HG03060 (cell line): ENCODE results near the gene PPIP5K2.
A peak's percentile ranks its signal among the peaks of the same experiment; 100 is the strongest.
"Not testable (repeated sequence)": the region's sequence is repeated elsewhere in the genome, so short reads cannot be mapped to it uniquely, and the experiment has no call there.

ENCODE experiments used
- ATAC-seq: cut with Tn5 transposase; IDR thresholded peaks from one replicate; pipeline ENCODE4 v1.9.1; 2021; ENCODE audit warnings: low read depth, moderate number of reproducible peaks; ENCODE audit not compliant: unreplicated experiment

PPIP5K2 gene

DNA sequence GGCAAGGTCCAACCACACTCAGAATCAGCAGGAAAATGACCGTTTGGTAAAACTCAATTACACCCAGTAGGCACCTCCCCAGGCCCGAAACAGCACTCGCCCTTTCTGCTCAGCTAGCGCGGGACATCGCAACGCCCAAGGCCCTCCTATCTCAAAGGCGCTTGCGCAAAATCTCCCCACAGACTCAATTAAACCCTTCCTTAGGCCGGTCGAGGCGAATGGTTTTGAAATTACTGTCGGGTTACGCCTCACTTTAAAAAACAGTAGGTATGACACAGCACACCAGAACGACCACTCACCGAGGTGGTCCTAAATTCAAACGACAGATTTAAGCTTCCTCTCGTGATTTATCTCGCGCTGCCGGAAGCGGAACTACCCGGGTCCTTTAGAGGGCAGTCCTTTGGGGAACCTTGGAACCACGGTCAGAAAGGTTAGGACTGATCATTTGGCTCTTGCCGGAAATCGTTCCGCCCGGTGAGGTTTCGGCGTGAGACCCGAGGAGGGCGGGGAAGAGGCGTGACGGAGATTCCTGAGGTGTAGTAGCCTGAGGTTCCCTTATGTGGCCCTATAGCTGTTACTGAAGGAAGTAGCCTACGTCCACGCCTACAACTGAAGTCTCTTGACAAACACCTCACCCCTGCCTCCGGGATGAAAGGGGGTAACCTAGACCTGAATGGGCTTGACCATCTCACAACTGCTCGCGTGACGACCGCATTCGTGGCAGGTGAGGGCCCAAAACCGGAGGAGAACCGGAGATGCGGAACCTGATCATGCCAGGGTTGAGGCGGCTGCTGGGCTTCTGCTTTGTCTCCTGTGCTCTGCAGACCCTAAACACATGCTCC is at the start of gene PPIP5K2, which contains the start of gene GIN1:
PPIP5K2 (plus strand) TSS at position 537 of the 842 bp plus-strand sequence. CDS start 9,289 bp downstream, outside the sequence.
GIN1 (minus strand) TSS at position 374 of the 842 bp plus-strand sequence. CDS start 11,431 bp downstream, outside the sequence.
- peak; percentile 92 for ATAC-seq

DNA sequence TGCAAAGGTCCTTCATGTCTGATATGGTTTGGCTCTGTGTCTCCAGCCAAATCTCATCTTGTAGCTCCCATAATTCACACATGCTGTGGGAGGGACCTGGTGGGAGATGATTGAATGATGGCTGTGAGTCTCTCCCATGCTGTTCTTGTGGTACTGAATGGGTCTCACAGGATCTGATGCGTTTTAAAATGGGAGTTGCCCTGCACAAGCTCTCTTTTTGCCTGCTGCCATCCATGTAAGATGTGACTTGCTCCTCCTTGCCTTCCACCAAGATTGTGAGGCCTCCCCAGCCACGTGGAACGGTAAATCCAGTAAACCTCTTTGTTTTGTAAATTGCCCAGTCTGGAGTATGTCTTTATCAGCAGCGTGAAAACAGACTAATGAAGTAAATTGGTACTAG is 46.6 kb upstream of the PPIP5K2 start:
- ATAC-seq: not testable (repeated sequence)

DNA sequence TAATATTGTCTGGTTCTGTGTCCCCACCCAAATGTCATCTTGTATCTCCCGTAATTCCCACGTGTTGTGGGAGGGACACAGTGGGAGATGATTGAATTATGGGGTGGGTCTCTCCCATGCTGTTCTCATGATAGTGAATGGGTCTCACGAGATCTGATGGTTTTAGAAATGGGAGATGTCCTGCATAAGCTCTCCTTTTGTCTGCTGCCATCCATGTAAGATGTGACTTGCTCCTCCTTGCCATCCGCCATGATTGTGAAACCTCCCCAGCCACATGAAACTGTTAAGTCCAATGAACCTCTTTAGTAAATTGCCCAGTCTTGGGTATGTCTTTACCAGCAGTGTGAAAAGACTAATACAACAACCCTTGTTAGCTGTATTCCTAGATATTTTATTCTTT is 44.7 kb upstream of the PPIP5K2 start:
- no peak for ATAC-seq

DNA sequence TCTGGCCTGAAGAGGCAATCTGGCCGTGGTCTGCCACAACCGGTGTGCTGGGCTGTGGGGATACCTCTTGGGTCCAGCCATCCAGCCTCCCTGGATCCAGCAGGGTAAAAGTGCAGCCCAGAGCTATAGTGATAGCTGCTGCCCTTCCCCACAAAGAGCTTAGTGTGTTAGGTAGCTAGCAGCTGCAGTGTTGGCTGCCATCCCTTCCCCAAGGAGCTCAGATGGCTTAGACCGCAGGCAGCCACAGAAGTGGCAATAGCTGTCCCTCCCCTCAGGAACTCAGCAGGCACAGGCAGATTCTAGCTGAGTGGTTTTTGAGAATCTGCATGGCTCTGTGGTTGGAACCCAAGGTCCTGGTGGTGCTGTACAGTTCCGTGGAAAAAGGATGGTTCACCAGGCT is 40.3 kb upstream of the PPIP5K2 start:
- no peak for ATAC-seq

DNA sequence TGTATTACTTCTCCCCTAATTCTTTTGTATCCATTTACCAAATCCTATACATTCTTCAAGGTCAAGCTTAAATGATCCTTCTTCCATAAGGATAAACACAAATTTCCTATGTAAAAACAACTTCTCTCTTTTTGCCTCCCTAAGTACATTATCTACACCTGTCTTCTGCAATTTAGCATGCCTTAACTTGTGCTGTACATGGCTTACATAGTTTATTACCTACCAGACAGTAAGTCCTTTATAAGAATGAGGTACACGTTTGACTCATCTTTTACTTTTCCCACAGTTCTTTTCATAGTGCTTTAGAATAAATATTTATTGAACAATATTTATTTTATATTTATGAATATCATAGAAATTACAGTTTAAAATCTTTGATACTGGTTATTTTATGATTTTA is 33.6 kb upstream of the PPIP5K2 start:
- no peak for ATAC-seq

DNA sequence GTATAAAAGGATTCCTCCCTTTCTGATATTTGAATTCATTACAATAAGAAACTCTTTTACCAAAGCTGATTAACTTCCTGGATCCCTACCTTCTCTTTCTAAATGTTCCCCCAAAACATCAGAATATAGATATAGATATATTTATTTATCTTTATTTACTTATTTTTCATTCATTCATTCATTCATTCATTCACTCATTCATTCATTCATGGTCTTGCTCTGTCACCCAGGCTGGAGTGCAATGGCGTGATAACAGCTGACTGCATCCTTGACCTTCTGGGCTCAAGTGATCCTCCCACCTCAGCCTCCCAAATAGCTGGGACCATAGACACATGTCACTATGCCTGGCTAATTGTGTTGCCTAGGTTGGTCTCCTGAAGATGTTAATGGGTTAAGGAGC is 30.8 kb upstream of the PPIP5K2 start:
- ATAC-seq: no peak

DNA sequence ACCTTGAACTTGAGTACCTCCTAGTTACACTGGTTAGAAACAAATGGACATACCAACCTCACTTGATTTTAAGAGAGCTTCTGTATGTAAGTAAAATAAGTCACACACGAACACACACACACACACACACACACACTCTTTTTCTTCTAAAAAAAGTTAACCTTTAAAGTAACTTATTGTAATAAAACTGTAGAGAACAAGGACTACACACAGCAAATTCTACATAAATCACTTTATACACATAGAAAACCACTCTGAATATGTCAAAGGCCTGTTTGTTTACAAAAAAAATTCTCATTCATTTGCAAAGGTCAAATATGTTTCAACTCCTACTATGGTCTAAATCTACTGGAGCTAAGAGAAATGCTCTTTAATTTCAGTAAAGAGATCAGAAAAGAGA is 29.3 kb upstream of the PPIP5K2 start:
- no peak for ATAC-seq

DNA sequence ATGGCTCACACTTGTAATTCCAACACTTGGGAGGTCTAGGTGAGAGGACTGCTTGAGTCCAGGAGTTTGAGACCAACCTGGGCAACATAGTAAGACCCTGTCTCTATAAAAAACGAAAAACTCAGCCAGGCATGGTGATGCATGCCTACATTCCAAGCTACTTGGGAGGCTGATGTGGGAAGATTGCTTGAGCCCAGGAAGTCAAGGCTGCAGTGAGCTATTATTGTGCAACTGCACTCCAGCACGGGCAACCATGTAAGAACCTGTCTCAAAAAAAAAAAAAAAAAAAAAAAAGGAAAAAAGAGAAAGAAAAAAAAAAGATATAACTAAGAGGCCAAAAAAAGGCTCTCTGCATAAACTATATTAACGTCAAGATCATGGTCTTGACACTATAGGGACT is 27.4 kb upstream of the PPIP5K2 start:
- no peak for ATAC-seq

DNA sequence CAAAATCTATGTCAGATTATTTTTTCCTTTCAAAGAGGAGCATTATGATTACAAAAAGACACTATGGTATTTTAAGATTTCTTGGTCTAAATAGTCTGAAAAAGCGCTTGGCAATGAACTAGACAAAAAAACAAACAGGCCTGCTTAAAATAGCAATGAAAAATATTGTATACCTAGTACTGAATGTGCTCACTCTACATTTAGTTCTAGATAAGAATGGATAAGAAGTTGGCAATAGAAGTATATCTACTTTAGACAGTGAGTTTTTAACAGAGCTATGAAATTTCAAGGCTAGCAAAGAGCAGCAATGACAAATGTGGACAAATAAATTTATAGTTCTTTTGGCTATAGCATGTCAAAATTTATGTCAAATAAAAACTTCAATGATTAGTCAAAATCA is 26.4 kb upstream of the PPIP5K2 start:
- ATAC-seq: no peak

DNA sequence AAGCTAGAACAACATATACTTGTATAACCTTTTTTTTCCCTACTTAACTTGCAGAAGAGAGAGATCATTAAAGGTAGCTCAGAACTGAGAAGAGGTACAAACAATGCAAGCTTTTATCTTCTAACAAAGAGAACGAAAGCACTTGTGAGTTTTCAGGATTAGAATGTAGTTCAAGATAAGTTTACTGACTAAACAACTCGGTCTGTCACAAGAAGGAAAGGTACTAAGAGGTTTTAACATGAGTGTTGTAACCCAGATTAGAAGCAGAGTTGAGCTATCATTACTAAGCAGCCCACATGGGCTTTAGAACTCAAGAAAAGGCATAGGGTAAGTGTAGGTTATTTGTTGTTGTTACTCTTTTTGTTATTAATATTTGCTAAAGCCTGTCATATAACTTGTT is 25.4 kb upstream of the PPIP5K2 start:
- no peak for ATAC-seq

DNA sequence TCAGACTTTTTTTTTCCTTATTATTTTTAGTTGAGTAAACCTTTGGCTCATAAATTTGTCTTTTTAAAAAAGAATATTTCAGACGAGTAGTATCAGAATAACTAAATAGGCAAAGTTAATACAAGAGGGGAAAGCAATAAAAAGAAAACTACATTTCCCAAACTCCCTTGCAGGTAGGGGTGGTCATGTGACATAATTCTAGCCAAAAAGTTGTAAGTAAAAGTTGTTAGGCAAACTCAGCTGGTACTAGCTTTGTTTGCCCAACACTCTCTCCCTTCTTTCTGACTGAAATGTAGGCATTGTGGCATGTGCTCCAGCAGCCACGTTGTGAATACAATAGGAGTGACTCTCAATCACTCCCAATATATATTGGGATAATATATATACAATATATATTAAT is 21.1 kb upstream of the PPIP5K2 start:
- ATAC-seq: no peak

DNA sequence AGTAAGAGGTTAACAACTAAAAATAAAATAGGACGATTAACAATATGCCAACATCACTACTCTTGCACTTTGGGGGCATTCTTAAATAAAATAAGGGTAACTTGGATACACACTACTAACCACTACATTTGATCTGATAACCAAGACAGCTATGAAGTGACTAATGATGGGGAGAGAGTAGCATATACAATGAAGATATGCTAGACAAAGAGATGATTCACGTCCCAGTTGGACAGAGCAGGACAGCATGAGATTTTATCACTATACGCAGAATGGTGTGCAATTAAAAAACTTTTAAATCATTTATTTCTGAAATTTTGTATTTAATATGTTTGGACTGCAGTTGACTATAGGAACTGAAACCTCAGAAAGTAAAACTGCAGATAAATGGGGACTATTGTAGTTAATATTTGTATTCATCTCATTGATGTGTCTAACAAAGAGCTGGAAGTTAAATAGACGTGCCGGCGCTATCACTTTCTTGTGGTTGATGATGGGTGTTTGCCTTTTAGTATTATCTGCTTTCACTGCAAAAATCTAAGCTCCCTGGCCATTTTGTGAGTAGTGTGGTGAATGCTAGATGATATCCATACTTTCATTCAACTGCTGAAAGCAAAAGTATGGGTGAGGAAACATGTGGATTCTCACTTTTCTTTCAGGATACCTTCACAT is 18.9 kb upstream of the PPIP5K2 start:
- ATAC-seq: no peak

DNA sequence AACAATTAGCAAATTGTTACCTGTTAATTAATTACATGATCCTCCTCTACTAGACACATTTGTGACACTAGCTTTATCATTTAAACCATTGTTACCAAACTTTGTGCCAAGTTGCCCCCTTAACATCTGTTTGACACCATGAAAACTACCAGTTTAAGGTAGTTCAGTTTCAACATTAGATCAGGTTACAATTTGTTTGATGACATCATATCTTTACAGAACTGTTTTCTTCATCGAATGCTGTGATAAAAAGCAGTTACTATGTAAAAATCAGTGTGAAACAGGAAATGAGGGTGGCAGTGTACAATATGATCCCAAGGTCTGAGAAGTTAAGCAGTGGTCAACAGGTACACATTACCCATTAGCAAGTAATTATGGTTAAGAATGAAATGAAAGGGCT is 17.9 kb upstream of the PPIP5K2 start:
- no peak for ATAC-seq

DNA sequence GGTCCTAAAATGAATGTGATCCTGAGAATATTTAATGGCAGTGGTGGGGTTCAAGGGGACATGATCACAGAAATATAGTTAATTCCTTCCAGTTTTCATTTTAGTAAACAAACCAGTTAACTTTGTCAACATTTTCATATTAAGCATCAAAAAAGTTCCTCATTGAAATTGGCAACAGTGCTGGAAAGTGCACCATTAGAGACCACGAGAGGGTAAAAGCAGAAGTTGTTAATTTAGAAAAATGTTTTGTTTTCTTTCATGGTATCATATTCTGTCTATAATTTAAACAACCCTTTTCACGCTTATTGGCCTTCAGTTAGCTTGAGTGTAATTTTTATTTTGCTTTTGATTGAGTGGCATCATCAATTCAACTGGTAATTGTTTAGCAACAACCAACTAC is 12.0 kb upstream of the PPIP5K2 start:
- no peak for ATAC-seq

DNA sequence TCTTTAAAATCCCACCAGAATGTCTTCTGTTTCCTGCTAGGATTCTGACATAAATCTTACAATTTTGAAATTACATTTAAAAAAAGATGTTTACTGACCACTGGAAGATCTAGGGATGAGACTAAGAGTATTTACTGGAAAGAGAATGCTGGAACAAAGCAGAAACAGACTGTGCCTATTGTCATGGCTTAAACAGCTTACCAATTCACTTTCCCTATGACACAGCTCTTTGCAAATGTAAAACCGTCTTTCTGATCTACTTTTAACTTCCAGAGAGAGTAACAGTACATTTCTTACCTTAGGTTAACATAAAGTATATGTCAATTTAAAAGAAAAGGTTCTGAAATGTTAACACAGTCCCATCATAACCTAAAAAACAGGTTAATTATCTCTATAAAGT is 10.8 kb upstream of the PPIP5K2 start:
- no peak for ATAC-seq

DNA sequence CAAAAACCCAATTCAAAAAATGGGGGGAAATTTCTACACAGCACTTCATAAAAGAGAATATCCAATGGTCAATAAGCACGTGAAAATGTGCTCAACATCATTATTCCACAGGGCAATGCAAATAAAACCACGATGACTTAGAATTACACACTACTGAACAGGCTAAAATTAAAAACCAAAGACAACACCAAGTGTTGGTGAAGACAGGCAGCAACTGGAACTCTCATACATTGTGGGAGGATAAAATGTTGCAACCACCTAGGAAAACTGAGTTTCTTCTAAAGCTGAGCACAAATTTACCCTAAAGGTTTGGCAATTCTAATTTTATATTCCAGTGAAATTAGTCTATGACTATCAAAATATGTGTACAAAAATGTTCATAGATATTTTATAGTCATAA is 9.7 kb upstream of the PPIP5K2 start:
- no peak for ATAC-seq

DNA sequence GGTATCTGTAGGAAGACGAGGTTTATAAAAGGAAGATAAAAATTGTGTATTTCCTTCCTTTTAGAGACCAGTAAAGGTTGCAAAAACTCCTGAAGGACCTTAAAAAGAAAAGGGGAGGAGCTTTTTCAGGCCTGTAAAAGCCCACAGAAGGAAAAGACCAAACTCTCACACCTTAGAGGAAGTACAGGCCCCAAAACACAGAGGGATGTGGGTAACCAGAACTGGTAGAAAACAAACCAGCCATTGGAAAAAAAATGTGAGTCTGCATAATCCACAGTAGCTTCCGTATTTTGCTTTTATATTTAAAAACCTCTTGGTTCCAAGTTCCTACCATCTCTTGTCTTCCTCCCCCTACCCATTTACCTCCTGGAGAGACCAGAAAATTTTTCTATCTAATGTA is 8.6 kb upstream of the PPIP5K2 start:
- no peak for ATAC-seq

DNA sequence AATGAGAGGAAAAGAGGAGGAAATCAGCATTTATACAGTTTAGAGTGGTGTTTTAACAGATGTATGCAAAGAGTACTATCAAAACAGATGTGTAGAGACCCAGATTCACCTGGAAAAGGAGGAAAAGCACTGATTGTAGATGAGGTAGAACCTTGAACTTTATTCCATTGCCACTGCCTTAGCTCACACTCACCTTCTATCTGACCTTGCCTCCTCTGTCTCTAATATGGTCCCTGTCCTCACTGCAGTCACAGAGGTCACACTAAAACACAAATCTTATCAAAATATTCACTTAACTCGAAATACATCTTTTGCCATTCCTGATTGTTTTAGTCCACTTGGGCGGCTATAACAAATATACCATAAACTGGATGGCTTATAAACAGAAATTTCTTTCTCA is 7.2 kb upstream of the PPIP5K2 start:
- ATAC-seq: no peak

DNA sequence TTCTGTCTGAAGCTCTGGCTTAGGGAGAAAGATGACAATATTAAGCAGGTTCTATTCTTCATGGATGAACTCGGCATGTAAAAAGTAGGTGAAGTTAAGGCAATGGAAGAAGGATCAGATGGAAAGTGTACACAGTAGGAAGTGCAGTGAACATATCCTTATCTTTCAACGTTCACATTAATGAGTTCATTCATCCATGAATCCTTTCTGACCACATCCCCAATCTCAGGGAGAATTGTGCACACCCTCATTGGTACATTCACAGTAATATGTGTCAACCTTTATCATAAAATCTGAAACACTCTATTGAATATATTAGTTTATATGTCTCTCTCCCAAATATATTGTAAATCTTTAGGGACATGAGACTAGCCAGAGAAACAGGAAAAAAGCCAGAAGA is 5.7 kb upstream of the PPIP5K2 start:
- no peak for ATAC-seq

DNA sequence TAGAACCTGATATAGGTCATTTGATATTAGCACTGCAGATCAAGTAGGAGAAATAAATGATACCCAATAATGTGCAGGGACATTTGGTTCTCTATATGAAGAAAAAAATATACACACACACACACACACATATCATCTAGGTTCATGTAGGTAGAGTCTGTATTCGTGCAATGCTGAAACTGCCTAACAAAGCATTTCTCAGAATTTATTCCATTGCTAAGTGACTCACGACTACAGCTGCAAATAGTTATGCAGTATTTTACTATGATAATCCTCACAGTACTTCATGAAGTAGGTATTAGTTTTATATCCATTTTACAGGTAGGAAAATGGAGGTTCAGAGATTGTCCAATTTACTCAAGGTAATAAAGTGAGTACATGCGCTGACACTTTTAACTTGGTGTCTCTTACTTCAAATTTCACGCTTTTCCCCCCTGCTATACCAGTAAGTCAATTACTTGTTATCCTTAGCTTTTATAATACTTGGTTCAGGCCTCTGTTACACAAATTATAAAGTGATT is 2.6 kb upstream of the PPIP5K2 start:
- no peak for ATAC-seq

DNA sequence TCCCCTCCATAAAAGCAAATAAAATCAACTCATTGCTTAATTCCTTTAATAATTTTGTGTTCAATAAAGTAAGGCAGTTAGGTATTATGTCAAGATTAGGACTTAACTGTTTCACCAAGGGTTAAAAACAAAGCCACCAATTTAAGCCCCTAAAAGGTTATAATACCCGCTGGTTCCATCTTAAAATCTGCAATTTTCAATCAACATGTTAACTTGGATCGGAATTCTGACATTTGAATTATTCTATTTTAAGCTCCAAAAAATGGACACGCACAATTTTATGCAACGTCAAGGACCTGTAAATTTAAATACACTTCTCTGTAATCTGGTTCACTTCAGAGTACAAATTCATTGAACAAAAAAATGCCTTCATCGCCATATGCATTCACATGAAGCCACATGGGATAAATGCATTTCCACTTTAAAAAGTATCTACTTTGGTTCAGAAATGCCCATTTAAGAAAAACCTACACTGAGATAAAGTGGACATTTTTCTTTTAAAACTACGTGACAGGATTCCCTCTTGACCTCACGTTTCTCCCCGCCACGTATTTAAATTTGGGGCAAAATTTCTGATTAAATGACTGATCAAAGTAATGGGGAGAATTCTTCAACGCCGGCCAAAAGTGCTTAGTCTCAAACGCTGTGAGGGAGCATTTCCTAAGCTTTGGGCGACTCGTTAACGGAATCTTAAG is 884 bp upstream of the PPIP5K2 start:
- no peak for ATAC-seq
